Thyroid gland (tissue), 4 donors: ENCODE measurements around the gene ADCY4.

ENCODE experiments used
- CTCF ChIP-seq, 6 experiments: fragments of 200-600 bp in 3 of 6; fragments of 450-650 bp in 3 of 6; sonication (generic) in 3 of 6; IDR thresholded peaks; one replicate each; pipeline ENCODE4 v1.5.1; 2016 to 2019; ENCODE audit warnings: antibody characterized with exemption in 6 of 6, mild to moderate bottlenecking in 2 of 6, inconsistent platforms in 1 of 6, moderate library complexity in 1 of 6
- POLR2A ChIP-seq, 2 donors: fragments of 450-650 bp; IDR thresholded peaks; one replicate each; pipeline ENCODE4 v1.6.1; 2017; ENCODE audit warnings: antibody characterized with exemption in 2 of 2, mild to moderate bottlenecking in 2 of 2, moderate library complexity in 1 of 2

GRCh38 chr14:24307156-24307574, 27.7 kb downstream of the ADCY4 start:
- TF ChIP-seq CTCF (IDR thresholded peaks at IDR 0.05) (no peak), POLR2A (IDR thresholded peaks at IDR 0.05) (no peak)
